ENCODE data around the gene NKX6-2.

Gene NKX6-2

DNA sequence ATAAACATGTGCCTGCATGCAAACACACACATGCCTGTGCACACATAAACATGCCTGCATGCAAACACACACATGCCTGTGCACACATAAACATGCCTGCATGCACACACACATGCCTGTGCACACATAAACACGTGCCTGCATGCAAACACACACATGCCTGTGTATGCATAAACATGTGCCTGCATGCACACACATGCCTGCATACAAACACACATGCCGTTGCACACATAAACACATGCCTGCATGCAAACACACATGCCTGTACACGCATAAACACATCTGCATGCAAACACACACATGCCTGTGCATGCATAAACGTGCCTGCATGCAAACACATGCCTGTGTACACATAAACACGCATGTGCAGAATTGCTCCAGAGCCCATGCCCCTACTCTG lies 22.4 kb downstream of the NKX6-2 start:
- TF ChIP-seq, protein P1, sequence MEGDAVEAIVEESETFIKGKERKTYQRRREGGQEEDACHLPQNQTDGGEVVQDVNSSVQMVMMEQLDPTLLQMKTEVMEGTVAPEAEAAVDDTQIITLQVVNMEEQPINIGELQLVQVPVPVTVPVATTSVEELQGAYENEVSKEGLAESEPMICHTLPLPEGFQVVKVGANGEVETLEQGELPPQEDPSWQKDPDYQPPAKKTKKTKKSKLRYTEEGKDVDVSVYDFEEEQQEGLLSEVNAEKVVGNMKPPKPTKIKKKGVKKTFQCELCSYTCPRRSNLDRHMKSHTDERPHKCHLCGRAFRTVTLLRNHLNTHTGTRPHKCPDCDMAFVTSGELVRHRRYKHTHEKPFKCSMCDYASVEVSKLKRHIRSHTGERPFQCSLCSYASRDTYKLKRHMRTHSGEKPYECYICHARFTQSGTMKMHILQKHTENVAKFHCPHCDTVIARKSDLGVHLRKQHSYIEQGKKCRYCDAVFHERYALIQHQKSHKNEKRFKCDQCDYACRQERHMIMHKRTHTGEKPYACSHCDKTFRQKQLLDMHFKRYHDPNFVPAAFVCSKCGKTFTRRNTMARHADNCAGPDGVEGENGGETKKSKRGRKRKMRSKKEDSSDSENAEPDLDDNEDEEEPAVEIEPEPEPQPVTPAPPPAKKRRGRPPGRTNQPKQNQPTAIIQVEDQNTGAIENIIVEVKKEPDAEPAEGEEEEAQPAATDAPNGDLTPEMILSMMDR (IDR thresholded peaks at IDR 0.05; ENCODE audit: low read depth, low read length, missing control alignments) = no peak
- Histone ChIP-seq H3K27ac (no peak overlapping the region), H3K36me3 (replicated peaks) (peaks cover 2% of the 10 kb centered on the region), H3K27me3 (replicated peaks) (no peaks in the 10 kb centered on the region), H3K4me3 (ENCODE audit: low read depth, low read length) (no peak overlapping the region)
- in situ Hi-C loops (cut with HindIII; ENCODE audit: low pct_ligation_motif_present, low sequenced_read_pairs) = no loop called here
- no peak for DNase-seq

DNA sequence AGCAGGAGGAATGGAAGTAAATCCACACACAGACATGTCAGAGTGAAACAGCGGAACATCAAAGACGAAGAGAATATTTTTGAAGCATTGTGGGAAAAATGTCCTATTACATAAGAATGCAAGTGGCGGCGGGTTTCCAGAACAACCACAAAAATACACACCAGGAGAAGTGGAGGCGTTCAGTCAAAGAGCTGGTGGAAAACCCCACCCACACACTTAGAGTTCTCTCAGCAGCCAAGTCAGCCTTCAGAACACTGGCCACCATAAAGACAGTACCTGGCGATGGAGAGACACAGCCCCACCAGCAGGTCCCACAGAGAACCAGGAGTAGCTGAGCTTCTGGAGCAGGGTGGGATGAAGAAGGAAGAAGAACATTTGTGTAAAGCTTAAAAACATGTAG lies 23.7 kb downstream of the NKX6-2 start:
- Histone ChIP-seq H3K4me3 (ENCODE audit: low read depth, low read length) (no peak overlapping the region), H3K27ac (no peak overlapping the region), H3K27me3 (replicated peaks) (no peaks in the 10 kb centered on the region), H3K36me3 (replicated peaks) (peaks cover 2% of the 10 kb centered on the region)
- no peak for DNase-seq
- TF ChIP-seq, protein P1 (IDR thresholded peaks at IDR 0.05; ENCODE audit: low read depth, low read length, missing control alignments) = no peak
- in situ Hi-C loops (cut with HindIII; ENCODE audit: low pct_ligation_motif_present, low sequenced_read_pairs) = no loop called here

DNA sequence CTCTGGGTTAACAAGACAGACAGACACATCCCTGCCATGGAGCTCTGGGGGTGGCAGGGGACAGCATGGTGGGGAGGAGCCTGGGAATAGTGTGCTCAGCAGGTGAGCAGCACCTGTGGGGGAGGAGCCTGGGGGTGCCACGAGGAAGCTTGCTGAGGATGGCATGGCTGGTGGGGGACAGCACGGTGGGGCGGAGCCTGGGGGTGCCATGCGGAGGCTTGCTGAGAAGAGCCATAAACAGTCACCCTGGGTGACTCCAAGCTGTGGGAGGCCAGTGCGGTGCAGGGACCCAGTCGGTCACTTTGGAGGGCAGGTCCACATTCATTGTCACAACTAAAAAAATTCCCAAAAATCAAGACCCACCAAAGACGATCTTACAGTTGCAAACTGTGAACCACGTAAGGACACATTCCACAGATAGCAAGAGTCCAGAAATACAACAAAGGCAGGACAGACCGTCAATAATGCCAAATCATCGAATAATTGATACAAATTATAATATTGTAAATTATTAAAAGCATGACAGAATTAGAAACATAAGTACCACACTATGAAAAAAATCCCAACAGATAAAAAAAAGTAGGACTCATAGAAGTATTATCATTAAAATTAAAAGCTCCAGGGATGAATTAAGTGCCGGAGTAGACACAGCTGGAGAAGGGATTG lies 24.4 kb downstream of the NKX6-2 start:
- Histone ChIP-seq H3K4me3 (ENCODE audit: low read depth, low read length) (no peak overlapping the region), H3K27ac (no peak overlapping the region), H3K36me3 (replicated peaks) (peaks cover 2% of the 10 kb centered on the region), H3K27me3 (replicated peaks) (no peaks in the 10 kb centered on the region)
- in situ Hi-C loops (cut with HindIII; ENCODE audit: low pct_ligation_motif_present, low sequenced_read_pairs) = no loop called here
- no peak for DNase-seq
- TF ChIP-seq, protein P1 (IDR thresholded peaks at IDR 0.05; ENCODE audit: low read depth, low read length, missing control alignments) = no peak

DNA sequence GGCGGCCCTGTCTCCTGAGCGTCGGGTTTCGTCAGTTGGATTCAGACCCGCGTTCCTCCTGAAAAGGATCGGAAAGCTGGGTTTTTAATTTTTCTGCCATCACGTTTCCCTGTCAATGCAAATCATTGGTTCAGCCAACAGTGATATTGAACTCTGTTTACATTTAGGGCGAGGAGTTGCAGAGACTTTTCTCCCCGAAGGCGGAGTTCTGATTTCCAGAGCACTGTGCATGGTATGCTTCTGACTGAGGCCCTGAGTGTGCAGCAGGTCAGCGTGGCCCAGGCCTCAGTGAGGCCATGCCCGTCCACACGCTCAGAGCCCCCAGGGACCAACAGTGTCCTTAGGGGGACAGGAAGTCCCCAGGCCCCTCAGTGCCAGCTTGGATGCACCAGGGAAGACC lies 27.1 kb downstream of the NKX6-2 start:
- no peak for DNase-seq
- Histone ChIP-seq H3K27me3 (replicated peaks) (no peaks in the 10 kb centered on the region), H3K4me3 (ENCODE audit: low read depth, low read length) (no peak overlapping the region), H3K27ac (no peak overlapping the region), H3K36me3 (replicated peaks) (peaks cover 10% of the 10 kb centered on the region)
- TF ChIP-seq, protein P1 (IDR thresholded peaks at IDR 0.05; ENCODE audit: low read depth, low read length, missing control alignments) = no peak
- in situ Hi-C loops (cut with HindIII; ENCODE audit: low pct_ligation_motif_present, low sequenced_read_pairs) = no loop called here

DNA sequence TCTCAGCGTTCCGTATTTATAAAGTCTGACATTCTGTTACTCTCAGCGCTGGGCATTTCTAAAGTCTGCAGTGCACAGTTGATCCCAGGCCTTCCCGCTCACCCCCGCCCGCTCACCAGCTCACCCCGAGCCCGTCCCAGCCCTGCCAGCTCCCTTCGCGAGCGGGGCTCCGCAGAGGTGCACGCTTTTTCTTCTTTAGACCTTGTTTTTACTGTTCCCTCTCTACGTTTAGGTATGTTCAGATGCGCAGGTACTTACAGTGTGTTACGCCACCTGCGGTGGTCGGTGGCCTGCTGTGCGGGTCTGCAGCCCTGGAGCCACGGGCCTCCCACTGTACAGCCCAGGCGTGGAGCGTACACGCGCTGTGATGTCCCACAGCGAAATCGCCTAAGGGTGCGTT lies 28.8 kb downstream of the NKX6-2 start:
- TF ChIP-seq, protein P1 (IDR thresholded peaks at IDR 0.05; ENCODE audit: low read depth, low read length, missing control alignments) = no peak
- H3K36me3 ChIP-seq (replicated peaks) = peaks cover 13% of the 10 kb centered on the region
- H3K27me3 ChIP-seq (replicated peaks) = no peaks in the 10 kb centered on the region
- no peak overlapping the region for H3K4me3 ChIP-seq (ENCODE audit: low read depth, low read length)
- DNase-seq = no peak
- no peak overlapping the region for H3K27ac ChIP-seq
- in situ Hi-C loops (cut with HindIII; ENCODE audit: low pct_ligation_motif_present, low sequenced_read_pairs) = no loop called here

DNA sequence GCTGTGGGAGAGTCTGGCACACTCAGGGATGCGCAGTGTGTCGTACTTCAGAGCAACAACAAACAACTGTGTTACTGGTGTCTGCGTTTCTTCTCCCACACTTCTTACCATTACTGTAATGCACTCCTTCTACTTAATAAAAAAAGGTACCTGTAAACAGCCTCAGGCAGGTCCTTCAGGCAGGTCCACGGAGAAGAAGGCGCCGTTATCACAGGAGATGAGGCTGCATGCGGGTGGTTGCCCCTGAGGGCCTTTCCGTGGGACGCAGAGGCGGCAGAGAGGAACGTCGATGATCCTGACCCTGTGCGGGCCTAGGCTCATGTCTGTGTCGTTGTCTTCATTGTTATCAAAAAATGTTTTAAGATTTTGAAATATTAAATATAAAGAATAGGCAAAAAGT lies 29.4 kb downstream of the NKX6-2 start:
- no peaks in the 10 kb centered on the region for H3K27me3 ChIP-seq (replicated peaks)
- H3K4me3 ChIP-seq (ENCODE audit: low read depth, low read length) = no peak overlapping the region
- in situ Hi-C loops (cut with HindIII; ENCODE audit: low pct_ligation_motif_present, low sequenced_read_pairs) = no loop called here
- no peak for DNase-seq
- TF ChIP-seq, protein P1 (IDR thresholded peaks at IDR 0.05; ENCODE audit: low read depth, low read length, missing control alignments) = no peak
- H3K36me3 ChIP-seq (replicated peaks) = peaks cover 13% of the 10 kb centered on the region
- no peak overlapping the region for H3K27ac ChIP-seq

Measured in brain microvascular endothelial cell (primary cell).